DND-41 (cell line): ENCODE results near the gene PARP1.

Experiments
- CTCF ChIP-seq: IDR thresholded peaks from 2 replicates; pipeline ENCODE4 v1.5.1; 2012; ENCODE audit warnings: borderline replicate concordance, low read length, moderate library complexity, mild to moderate bottlenecking; ENCODE audit not compliant: poor library complexity, severe bottlenecking; ENCODE audit errors: extremely low read depth
- EZH2 ChIP-seq: IDR thresholded peaks from 3 replicates; pipeline ENCODE4 v1.6.1; 2012; ENCODE audit warnings: borderline replicate concordance, low read depth, mild to moderate bottlenecking, moderate library complexity, low read length, inconsistent platforms; ENCODE audit not compliant: severe bottlenecking

GRCh38 chr1:226419284-226420029, 11.6 kb upstream of the PARP1 start:
- TF ChIP-seq EZH2 = no peak
- TF ChIP-seq CTCF = no peak
